Ovary (tissue), 3 donors: ENCODE results near the gene SLC9A7.

Source experiments
- CTCF ChIP-seq, 3 donors: fragments of 450-650 bp in 2 of 3; fragments of 200-600 bp in 1 of 3; IDR thresholded peaks; one replicate each; pipeline versions ENCODE4 v1.5.1 to v1.8.0; 2016 to 2022; ENCODE audit warnings: antibody characterized with exemption in 3 of 3, mild to moderate bottlenecking in 1 of 3
- EP300 ChIP-seq: sonication (generic); formaldehyde crosslinking; IDR thresholded peaks from one replicate; pipeline ENCODE4 v1.6.1; 2017; ENCODE audit warnings: antibody characterized with exemption
- POLR2A ChIP-seq: fragments of 450-650 bp; IDR thresholded peaks from one replicate; pipeline ENCODE4 v1.6.1; 2017; ENCODE audit warnings: antibody characterized with exemption, mild to moderate bottlenecking, moderate library complexity
- donor health status: DM: no; HTN: no; CAD: no.

- TF ChIP-seq CTCF (IDR thresholded peaks at IDR 0.05) (no peak), EP300 (no peak), POLR2A (no peak)
Observed at GRCh38 chrX:46715997-46716396, 42.9 kb downstream of the SLC9A7 start.
